Osteoblast (primary cell): Measurements from ENCODE around the gene WAC. TPM values are rescaled to one million over a fixed set of nuclear protein-coding genes. Genes with fewer than 3 reads are reported as not detected.

Experiments
- DNase-seq: peaks from one replicate; pipeline ENCODE4 v3.0.0; 2011; ENCODE audit warnings: low spot score, mixed read lengths; ENCODE audit not compliant: insufficient read length; ENCODE audit errors: missing footprints
- H2AFZ ChIP-seq: 2 replicates; pipeline ENCODE4 v1.6.0; 2011; ENCODE audit warnings: mild to moderate bottlenecking, low read length
- H3K27ac ChIP-seq: 2 replicates; pipeline ENCODE4 v1.5.1; 2011; ENCODE audit warnings: mild to moderate bottlenecking, low read depth, low read length, moderate library complexity
- H3K27me3 ChIP-seq: 2 replicates; pipeline ENCODE4 v1.6.0; 2012; ENCODE audit warnings: mild to moderate bottlenecking, control low read depth, inconsistent platforms, low read length, moderate library complexity; ENCODE audit not compliant: insufficient read depth
- H3K36me3 ChIP-seq: 2 replicates; pipeline ENCODE4 v1.5.1; 2011; ENCODE audit warnings: mild to moderate bottlenecking, low read length, control low read depth, moderate library complexity; ENCODE audit not compliant: insufficient read depth
- H3K4me1 ChIP-seq: 2 replicates; pipeline ENCODE4 v1.5.1; 2011; ENCODE audit warnings: mild to moderate bottlenecking, low read length, control low read depth, moderate library complexity; ENCODE audit not compliant: insufficient read depth
- H3K4me2 ChIP-seq: 2 replicates; pipeline ENCODE4 v1.6.0; 2011; ENCODE audit warnings: mild to moderate bottlenecking, low read length; ENCODE audit not compliant: insufficient read depth
- H3K4me3 ChIP-seq: fragments of 200-600 bp; sonication (generic); 3 replicates; pipeline ENCODE4 v1.5.1; 2012; ENCODE audit warnings: mild to moderate bottlenecking, low read length, inconsistent platforms; ENCODE audit not compliant: insufficient read depth
- H3K79me2 ChIP-seq: 2 replicates; pipeline ENCODE4 v1.6.0; 2012; ENCODE audit warnings: mild to moderate bottlenecking, low read length, control low read depth, inconsistent platforms; ENCODE audit not compliant: insufficient read depth
- H3K9me3 ChIP-seq: 2 replicates; pipeline ENCODE4 v1.5.1; 2011; ENCODE audit warnings: low read depth, low read length, control low read depth
- H4K20me1 ChIP-seq: 2 replicates; pipeline ENCODE4 v1.6.0; 2012; ENCODE audit warnings: mild to moderate bottlenecking, low read length, control low read depth; ENCODE audit not compliant: insufficient read depth
- CTCF ChIP-seq: IDR thresholded peaks from 2 replicates; pipeline ENCODE4 v1.5.1; 2011; ENCODE audit warnings: mild to moderate bottlenecking, low read depth, low read length, moderate library complexity; ENCODE audit errors: extremely low read depth
- total RNA-seq: library from RNA; depleted of rRNA; stranded (reverse); fragments of >200 nt; gene quantifications from 2 replicates; pipeline ENCODE4 v1.2.3, GENCODE V29; 2012

WAC gene
- total RNA-seq, 1 donor = 77.1 TPM

- no peak overlapping the region for H3K27ac ChIP-seq
- H3K4me2 ChIP-seq = no peak overlapping the region
- H2AFZ ChIP-seq = no peak overlapping the region
- no peaks in the 10 kb centered on the region for H4K20me1 ChIP-seq
- no peak overlapping the region for H3K4me3 ChIP-seq
- no peak for TF ChIP-seq CTCF
- H3K9me3 ChIP-seq = no peaks in the 10 kb centered on the region
- no peak for DNase-seq
- no peaks in the 10 kb centered on the region for H3K79me2 ChIP-seq
- H3K4me1 ChIP-seq = no peaks in the 10 kb centered on the region
- H3K27me3 ChIP-seq = no peaks in the 10 kb centered on the region
- no peaks in the 10 kb centered on the region for H3K36me3 ChIP-seq
These were observed 38.5 kb upstream of the WAC start for GRCh38 chr10:28494420-28494819.

- Histone ChIP-seq H3K9me3 (no peaks in the 10 kb centered on the region), H3K36me3 (no peaks in the 10 kb centered on the region), H4K20me1 (no peaks in the 10 kb centered on the region), H3K27ac (no peak overlapping the region), H3K4me3 (no peak overlapping the region), H3K4me2 (no peak overlapping the region), H3K27me3 (no peaks in the 10 kb centered on the region), H3K79me2 (no peaks in the 10 kb centered on the region), H2AFZ (no peak overlapping the region), H3K4me1 (no peaks in the 10 kb centered on the region)
- no peak for TF ChIP-seq CTCF
- DNase-seq = no peak
These were observed 37.8 kb upstream of the WAC start for GRCh38 chr10:28495084-28495483.

- Histone ChIP-seq H2AFZ (no peak overlapping the region), H3K4me1 (no peaks in the 10 kb centered on the region), H3K79me2 (no peaks in the 10 kb centered on the region), H3K4me2 (no peak overlapping the region), H3K36me3 (no peaks in the 10 kb centered on the region), H4K20me1 (no peaks in the 10 kb centered on the region), H3K9me3 (no peaks in the 10 kb centered on the region), H3K4me3 (no peak overlapping the region), H3K27me3 (no peaks in the 10 kb centered on the region), H3K27ac (no peak overlapping the region)
- TF ChIP-seq CTCF = no peak
- DNase-seq = no peak
These were observed 36.9 kb upstream of the WAC start for GRCh38 chr10:28496017-28496416.

GRCh38 chr10:28496481-28496961 lies 36.4 kb upstream of the WAC start:
- no peak overlapping the region for H2AFZ ChIP-seq
- TF ChIP-seq CTCF = no peak
- no peaks in the 10 kb centered on the region for H3K79me2 ChIP-seq

More at GRCh38 chr10:28496481-28496961, 36.4 kb upstream of the WAC start:
- H3K4me2 ChIP-seq = no peak overlapping the region
- no peak overlapping the region for H3K4me3 ChIP-seq
- H3K4me1 ChIP-seq = no peaks in the 10 kb centered on the region
- H3K27ac ChIP-seq = no peak overlapping the region
- H3K36me3 ChIP-seq = no peaks in the 10 kb centered on the region
- H3K27me3 ChIP-seq = no peaks in the 10 kb centered on the region
- H4K20me1 ChIP-seq = no peaks in the 10 kb centered on the region
- no peaks in the 10 kb centered on the region for H3K9me3 ChIP-seq
- no peak for DNase-seq
